Motor neuron (in vitro differentiated cells): ENCODE data around the gene ZNF763. TPM values are rescaled to one million over a fixed set of nuclear protein-coding genes. Genes with fewer than 3 reads are reported as not detected.
"Not testable (repeated sequence)": the region's sequence is repeated elsewhere in the genome, so short reads cannot be mapped to it uniquely, and the experiment has no call there.

ENCODE experiments used
- ATAC-seq, 8 experiments: fragments of 200-7000 bp; cut with Tn5 transposase; replicated peaks in 6 of 8; 2 replicates each; pipeline ENCODE4 v1.8.0; 2021; ENCODE audit warnings: mild to moderate bottlenecking in 8 of 8, moderate library complexity in 8 of 8
- H3K27ac ChIP-seq, 2 donors: fragments of 250-450 bp; sonication (Bioruptor Pico); 2 replicates each; pipeline ENCODE4 v1.9.0; 2021; ENCODE audit warnings: antibody characterized with exemption in 2 of 2, mild to moderate bottlenecking in 2 of 2, moderate library complexity in 1 of 2
- H3K4me1 ChIP-seq, 2 donors: fragments of 250-450 bp; sonication (Bioruptor Pico); replicated peaks in 1 of 2; 2 replicates each; pipeline ENCODE4 v1.6.1; 2021; ENCODE audit warnings: antibody characterized with exemption in 2 of 2, mild to moderate bottlenecking in 2 of 2, moderate library complexity in 1 of 2
- H3K4me3 ChIP-seq, 5 donors: fragments of 250-450 bp; sonication (Bioruptor Pico); 2 replicates each; pipeline ENCODE4 v1.9.0; 2021; ENCODE audit warnings: antibody characterized with exemption in 5 of 5, mild to moderate bottlenecking in 5 of 5, moderate library complexity in 4 of 5
- WGBS, 10 experiments: fragments of 450-650 bp; shearing (Covaris generic); methylation state at CpG; one replicate each; pipeline ENCODE4 v1.0.0; 2022; 5-methylcytosine and 5-hydroxymethylcytosine counted together
- in situ Hi-C, 9 experiments: fragments of 400-800 bp; cut with MboI; loops; one replicate each; pipeline ENCODE4 v1.15.0; 2021; ENCODE audit warnings: low sequenced_read_pairs in 9 of 9, low pct_unique_long_range_greater_than_20kb in 2 of 9; ENCODE audit not compliant: unreplicated experiment in 9 of 9
- total RNA-seq, 8 experiments: library from RNA; unstranded; fragments of 300-600 nt; gene quantifications; 2 replicates each; pipeline versions ENCODE4 v1.2.3 to v1.2.4, GENCODE V29; 2022

ZNF763 gene
- total RNA-seq, 8 experiments from 2014 or later, result 0.99 to 9.6 (median 6.7) TPM

DNA sequence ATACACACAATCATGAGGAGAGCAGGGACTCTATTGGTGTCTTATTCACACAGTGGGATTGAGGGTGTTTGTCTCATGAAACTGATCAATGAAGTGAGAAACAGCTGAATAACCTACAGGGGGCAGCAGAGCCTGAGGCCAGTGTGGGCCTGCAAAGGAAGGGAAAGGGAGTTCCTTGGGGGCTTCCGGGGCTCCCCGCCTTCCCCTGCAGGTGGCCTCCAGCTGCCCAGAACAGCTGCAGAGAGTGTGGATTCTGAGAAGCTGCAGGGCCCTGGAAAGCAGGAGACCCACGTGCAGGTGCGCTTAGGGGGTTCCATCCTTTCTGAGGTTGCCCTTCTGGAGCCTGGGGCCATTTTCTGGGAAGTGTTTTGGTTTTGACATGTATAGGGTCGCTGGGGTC lies 20.1 kb downstream of the ZNF763 start:
- Histone ChIP-seq H3K27ac (no peak overlapping the region), H3K4me1 (peaks cover 0 to 2% of the 10 kb centered on the region in 2 donors), H3K4me3 (no peak overlapping the region)
- WGBS, 10 experiments, result 0 to 75% (median 32%) methylated on average over 1 to 5 of the region's 5 CpGs; no CpG with 5 or more reads in 2 of the 10 experiments
- in situ Hi-C loops, result no loop called here
- no peak for ATAC-seq

GRCh38 chr19:11986754-11987153 lies 21.9 kb downstream of the ZNF763 start:
- whole genome bisulfite sequencing, 10 experiments, result 79 to 100% (median 93%) methylated on average over 1 to 14 of the region's 17 CpGs; no CpG with 5 or more reads in 4 of the 10 experiments
- in situ Hi-C loops, result no loop called here
- no peak overlapping the region for H3K4me3 ChIP-seq
- peaks cover 0 to 2% of the 10 kb centered on the region in 2 donors for H3K4me1 ChIP-seq
- H3K27ac ChIP-seq, result no peak overlapping the region
- no peak for ATAC-seq

GRCh38 chr19:11987405-11988281 lies 22.8 kb downstream of the ZNF763 start:
- Histone ChIP-seq H3K4me3 (peak overlapping the region; percentile 56 to 87 (median 84)), H3K4me1 (peaks cover 0 to 2% of the 10 kb centered on the region in 2 donors), H3K27ac (peak overlapping the region; percentile 78 to 92)
- peak; percentile 96 to 99 (median 97) for ATAC-seq
- in situ Hi-C loops, result no loop called here
- 0 to 5% (median 0%) methylated on average over 2 to 21 of the region's 54 CpGs; no CpG with 5 or more reads in 3 of the 10 experiments for WGBS, 10 experiments

- H3K4me1 ChIP-seq, result peaks cover 0 to 2% of the 10 kb centered on the region in 2 donors
- in situ Hi-C loops, result no loop called here
- 0 to 96% (median 73%) methylated on average over 1 to 9 of the region's 9 CpGs; no CpG with 5 or more reads in 3 of the 10 experiments for WGBS, 10 experiments
- no peak for ATAC-seq
- no peak overlapping the region for H3K27ac ChIP-seq
- H3K4me3 ChIP-seq, result peak overlapping the region; percentile 56 to 87 (median 84)
Measured at GRCh38 chr19:11989112-11989456, 24.2 kb downstream of the ZNF763 start.

- H3K4me1 ChIP-seq, in situ Hi-C loops, H3K27ac ChIP-seq, ATAC-seq, H3K4me3 ChIP-seq: not testable (repeated sequence)
- WGBS, 10 experiments, result 60 to 100% (median 80%) methylated on average over 1 to 4 of the region's 4 CpGs; no CpG with 5 or more reads in 6 of the 10 experiments
Measured at GRCh38 chr19:11991921-11992320, 27.1 kb downstream of the ZNF763 start.

- in situ Hi-C loops, result no loop called here
- 100% methylated on average over 1 of the region's 1 CpG; no CpG with 5 or more reads in 7 of the 10 experiments for WGBS, 10 experiments
- Histone ChIP-seq H3K27ac (no peak overlapping the region), H3K4me3 (no peak overlapping the region), H3K4me1 (no peaks in the 10 kb centered on the region)
- ATAC-seq, result peak in 2 of 8 experiments; percentile 39 to 46
Measured at GRCh38 chr19:11995174-11995573, 30.3 kb downstream of the ZNF763 start.

DNA sequence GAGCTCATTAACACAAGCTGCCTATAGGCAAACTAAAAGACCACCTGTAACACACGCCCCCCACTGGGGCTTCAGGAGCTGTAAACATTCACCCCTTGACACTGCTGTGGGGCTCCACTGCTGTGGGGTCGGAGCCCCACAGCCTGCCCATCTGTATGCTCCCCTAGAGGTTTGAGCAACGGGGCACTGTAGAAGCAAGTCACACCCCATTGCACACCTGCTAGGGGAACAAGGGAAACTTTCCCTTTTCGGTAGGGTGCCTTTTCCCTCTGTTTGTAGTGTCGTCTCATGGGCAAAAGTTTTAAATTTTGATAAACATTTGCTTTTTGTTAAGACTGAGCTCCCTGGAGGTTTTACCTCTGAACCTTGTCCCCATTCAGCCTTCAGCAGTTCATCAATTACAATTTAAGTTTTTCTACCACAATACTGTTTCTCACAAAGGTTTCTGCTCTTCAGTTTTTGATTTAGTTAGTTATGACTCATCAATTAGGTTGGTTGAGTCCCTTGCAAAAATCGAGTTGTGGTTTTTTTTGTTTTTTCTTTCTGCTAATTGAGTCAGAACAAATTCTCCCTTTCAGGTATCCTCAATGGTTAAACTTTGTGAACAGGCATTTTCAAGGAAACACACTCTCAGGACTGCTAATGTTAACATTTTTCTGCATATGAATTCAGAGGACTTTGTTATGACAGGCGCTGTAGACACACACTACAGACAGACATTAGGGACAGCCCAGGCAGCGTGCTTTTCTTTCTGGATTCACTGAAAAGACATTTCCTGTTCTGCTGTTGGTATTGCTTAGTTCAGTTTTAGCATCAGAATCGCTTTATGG lies 35.5 kb downstream of the ZNF763 start:
- H3K27ac ChIP-seq, result no peak overlapping the region
- H3K4me1 ChIP-seq, result no peaks in the 10 kb centered on the region
- H3K4me3 ChIP-seq, result no peak overlapping the region
- WGBS, 10 experiments, result 6 to 96% (median 79%) methylated on average over 2 to 8 of the region's 9 CpGs
- in situ Hi-C loops, result no loop called here
- ATAC-seq, result no peak

GRCh38 chr19:12015015-12015752 lies 50.3 kb downstream of the ZNF763 start:
- ATAC-seq, result no peak
- Histone ChIP-seq H3K27ac (no peak overlapping the region), H3K4me1 (no peaks in the 10 kb centered on the region), H3K4me3 (no peak overlapping the region)
- in situ Hi-C loops, result no loop called here
- WGBS, 10 experiments, result 81 to 100% (median 94%) methylated on average over 3 to 8 of the region's 9 CpGs; no CpG with 5 or more reads in 2 of the 10 experiments

- no peak for ATAC-seq
- in situ Hi-C loops, result no loop called here
- Histone ChIP-seq H3K27ac (no peak overlapping the region), H3K4me3 (no peak overlapping the region), H3K4me1 (no peaks in the 10 kb centered on the region)
- 56 to 90% (median 83%) methylated on average over 2 of the region's 2 CpGs; no CpG with 5 or more reads in 4 of the 10 experiments for WGBS, 10 experiments
Measured at GRCh38 chr19:12015753-12016116, 50.9 kb downstream of the ZNF763 start.

Other genes with a start within 250 kb of the ZNF763 start
- 10 to 100 TPM in 2 of 8 experiments, 1 to 10 TPM in 6; 4.7 to 13.8 (median 8.2) TPM for gene ZNF823, start 226.1 kb upstream of the ZNF763 start, total RNA-seq
- 10 to 100 TPM in 5 of 8 experiments, 1 to 10 TPM in 3; 3.8 to 80.3 (median 21.5) TPM for gene ZNF441, start 198.0 kb upstream of the ZNF763 start, total RNA-seq
- gene ZNF491, start 166.5 kb upstream of the ZNF763 start, total RNA-seq, result 1 to 10 TPM in 6 of 8 experiments, under 1 TPM in 2; 0.87 to 8.6 (median 5.7) TPM
- gene ZNF440, start 150.8 kb upstream of the ZNF763 start, total RNA-seq, result 10 to 100 TPM in 7 of 8 experiments, 1 to 10 TPM in 1; 7.2 to 20.1 (median 15.9) TPM
- 10 to 100 TPM in 4 of 8 experiments, 1 to 10 TPM in 4; 1.7 to 19.2 (median 11.0) TPM for gene ZNF439, start 116.3 kb upstream of the ZNF763 start, total RNA-seq
- 10 to 100 TPM in 3 of 8 experiments, 1 to 10 TPM in 5; 2.3 to 13.7 (median 8.5) TPM for gene ZNF69, start 77.3 kb upstream of the ZNF763 start, total RNA-seq
- gene ZNF700, start 39.9 kb upstream of the ZNF763 start, total RNA-seq, result 10 to 100 TPM in 7 of 8 experiments, 1 to 10 TPM in 1; 4.3 to 22.7 (median 15.2) TPM
- 10 to 100 TPM in 5 of 8 experiments, 1 to 10 TPM in 3; 2.1 to 33.8 (median 20.0) TPM for gene ZNF433, start 70.6 kb downstream of the ZNF763 start, total RNA-seq
- 1 to 10 TPM in 5 of 8 experiments, under 1 TPM in 1, not detected in 2; 0.36 to 3.0 (median 1.3) TPM for gene ZNF878, start 87.9 kb downstream of the ZNF763 start, total RNA-seq
- gene ZNF844, start 99.7 kb downstream of the ZNF763 start, total RNA-seq, result 10 to 100 TPM in 5 of 8 experiments, 1 to 10 TPM in 2, under 1 TPM in 1; 0.22 to 25.3 (median 14.8) TPM
- gene ZNF20, start 175.3 kb downstream of the ZNF763 start, total RNA-seq, result 10 to 100 TPM in 5 of 8 experiments, 1 to 10 TPM in 3; 2.2 to 31.9 (median 16.8) TPM
- gene ZNF625, start 191.7 kb downstream of the ZNF763 start, total RNA-seq, result 10 to 100 TPM in 6 of 8 experiments, 1 to 10 TPM in 2; 1.6 to 36.3 (median 30.2) TPM
- gene ZNF136, start 198.1 kb downstream of the ZNF763 start, total RNA-seq, result 10 to 100 TPM in 4 of 8 experiments, 1 to 10 TPM in 4; 4.7 to 12.4 (median 10.5) TPM